Measurements from ENCODE around the gene VCPKMT. TPM values are rescaled to one million over a fixed set of nuclear protein-coding genes. Genes with fewer than 3 reads are reported as not detected.

VCPKMT gene
- total RNA-seq, 1 experiment from 2014 or later, result 6.5 TPM

- peaks cover 53% of the 10 kb centered on the region for H3K4me1 ChIP-seq (replicated peaks; ENCODE audit: insufficient read depth)
- H3K9me3 ChIP-seq (ENCODE audit: insufficient read depth, low read depth), result peaks cover 6% of the 10 kb centered on the region; the same call in 1 of the 2 replicates
- ChIA-PET CTCF (no interaction called here), POLR2A (ENCODE audit: unreplicated experiment) (no interaction called here)
- no peaks in the 10 kb centered on the region for H3K79me2 ChIP-seq (ENCODE audit: low read depth)
- H3K27ac ChIP-seq, result no peak overlapping the region
- no peaks in the 10 kb centered on the region for H4K20me1 ChIP-seq (ENCODE audit: insufficient read depth)
- TF ChIP-seq CTCF (conservative IDR thresholded peaks at IDR 0.05), result no peak
- no peak for TF ChIP-seq EZH2 (IDR thresholded peaks at IDR 0.05; ENCODE audit: low read depth)
- no peaks in the 10 kb centered on the region for H3K9me2 ChIP-seq (ENCODE audit: insufficient read depth)
- H3K36me3 ChIP-seq (ENCODE audit: low read depth), result no peaks in the 10 kb centered on the region
- H3K4me2 ChIP-seq, result no peak overlapping the region
- H3K4me3 ChIP-seq, result no peak overlapping the region
- H3F3A ChIP-seq (ENCODE audit: insufficient read depth, low read depth), result peaks cover 44% of the 10 kb centered on the region
- no peak for DNase-seq
- no peak overlapping the region for H2AFZ ChIP-seq
- no peaks in the 10 kb centered on the region for H3K27me3 ChIP-seq (ENCODE audit: insufficient read depth, low read depth)
- no TSS peak for BruUV-seq (replicated peaks)
- intact Hi-C loops (cut with micrococcal nuclease; ENCODE audit: unreplicated experiment), result no loop called here
Measured at GRCh38 chr14:50064993-50065392, 51.4 kb downstream of the VCPKMT start.

GRCh38 chr14:50063876-50064420 lies 52.4 kb downstream of the VCPKMT start:
- peak overlapping the region; percentile 97 for H3K27ac ChIP-seq
- no peaks in the 10 kb centered on the region for H4K20me1 ChIP-seq (ENCODE audit: insufficient read depth)
- peaks cover 53% of the 10 kb centered on the region for H3F3A ChIP-seq (ENCODE audit: insufficient read depth, low read depth)
- no peaks in the 10 kb centered on the region for H3K9me2 ChIP-seq (ENCODE audit: insufficient read depth)
- no peak for DNase-seq
- TF ChIP-seq CTCF (conservative IDR thresholded peaks at IDR 0.05) (no peak), EZH2 (IDR thresholded peaks at IDR 0.05; ENCODE audit: low read depth) (no peak)
- no peaks in the 10 kb centered on the region for H3K27me3 ChIP-seq (ENCODE audit: insufficient read depth, low read depth)
- no peak overlapping the region for H3K4me3 ChIP-seq
- H3K36me3 ChIP-seq (ENCODE audit: low read depth), result no peaks in the 10 kb centered on the region
- intact Hi-C loops (cut with micrococcal nuclease; ENCODE audit: unreplicated experiment), result loop anchor here (2.0 kb wide), 2 partner anchors 41 to 211 kb away; partner anchors contain the start of gene NEMF
- POLR2A ChIA-PET (ENCODE audit: unreplicated experiment), result no interaction called here
- CTCF ChIA-PET, result no interaction called here
- H2AFZ ChIP-seq, result no peak overlapping the region
- H3K9me3 ChIP-seq (ENCODE audit: insufficient read depth, low read depth), result peaks cover 6% of the 10 kb centered on the region; the same call in 1 of the 2 replicates
- no TSS peak for BruUV-seq (replicated peaks)
- no peaks in the 10 kb centered on the region for H3K79me2 ChIP-seq (ENCODE audit: low read depth)
- H3K4me1 ChIP-seq (replicated peaks; ENCODE audit: insufficient read depth), result peaks cover 62% of the 10 kb centered on the region
- no peak overlapping the region for H3K4me2 ChIP-seq

GRCh38 chr14:50062438-50063085 lies 53.8 kb downstream of the VCPKMT start:
- H2AFZ ChIP-seq, result 0 out of 2 replicates have a peak overlapping the region, but pooled peaks have one; percentile 25
- POLR2A ChIA-PET (ENCODE audit: unreplicated experiment), result interaction anchor here (0.5 to 1.4 kb wide), 9 partner anchors 19 to 442 kb away, joined by 3 to 16 read pairs (median 5); partner anchors contain the start of genes MGAT2 and RPL36AL
- H3K27me3 ChIP-seq (ENCODE audit: insufficient read depth, low read depth), result no peaks in the 10 kb centered on the region
- H4K20me1 ChIP-seq (ENCODE audit: insufficient read depth), result no peaks in the 10 kb centered on the region
- no peaks in the 10 kb centered on the region for H3K9me3 ChIP-seq (ENCODE audit: insufficient read depth, low read depth)
- no peaks in the 10 kb centered on the region for H3K9me2 ChIP-seq (ENCODE audit: insufficient read depth)
- H3K4me2 ChIP-seq, result peak overlapping the region; percentile 80
- H3F3A ChIP-seq (ENCODE audit: insufficient read depth, low read depth), result peaks cover 44% of the 10 kb centered on the region
- CTCF ChIA-PET, result interaction anchor here (0.5 to 1.7 kb wide), 13 partner anchors 13 to 200 kb away, joined by 3 to 14 read pairs (median 3); no protein-coding TSS in a partner anchor
- peak overlapping the region; percentile 97 for H3K27ac ChIP-seq
- peaks cover 56% of the 10 kb centered on the region for H3K4me1 ChIP-seq (replicated peaks; ENCODE audit: insufficient read depth)
- peak; percentile 19; the same call in 1 of the 2 replicates for TF ChIP-seq CTCF (conservative IDR thresholded peaks at IDR 0.05)
- no peak for TF ChIP-seq EZH2 (IDR thresholded peaks at IDR 0.05; ENCODE audit: low read depth)
- BruUV-seq (replicated peaks), result no TSS peak
- H3K79me2 ChIP-seq (ENCODE audit: low read depth), result no peaks in the 10 kb centered on the region
- DNase-seq, result peak; percentile 75 to 87
- no peaks in the 10 kb centered on the region for H3K36me3 ChIP-seq (ENCODE audit: low read depth)
- intact Hi-C loops (cut with micrococcal nuclease; ENCODE audit: unreplicated experiment), result loop anchor here (1.0 to 2.0 kb wide), 9 partner anchors 15 to 210 kb away; partner anchors contain the start of genes ARF6 and NEMF
- peak overlapping the region; percentile 37; the same call in 1 of the 2 replicates for H3K4me3 ChIP-seq

Measured in PC-9 (cell line).